ENCODE data around the gene CTF1.

Gene CTF1

DNA sequence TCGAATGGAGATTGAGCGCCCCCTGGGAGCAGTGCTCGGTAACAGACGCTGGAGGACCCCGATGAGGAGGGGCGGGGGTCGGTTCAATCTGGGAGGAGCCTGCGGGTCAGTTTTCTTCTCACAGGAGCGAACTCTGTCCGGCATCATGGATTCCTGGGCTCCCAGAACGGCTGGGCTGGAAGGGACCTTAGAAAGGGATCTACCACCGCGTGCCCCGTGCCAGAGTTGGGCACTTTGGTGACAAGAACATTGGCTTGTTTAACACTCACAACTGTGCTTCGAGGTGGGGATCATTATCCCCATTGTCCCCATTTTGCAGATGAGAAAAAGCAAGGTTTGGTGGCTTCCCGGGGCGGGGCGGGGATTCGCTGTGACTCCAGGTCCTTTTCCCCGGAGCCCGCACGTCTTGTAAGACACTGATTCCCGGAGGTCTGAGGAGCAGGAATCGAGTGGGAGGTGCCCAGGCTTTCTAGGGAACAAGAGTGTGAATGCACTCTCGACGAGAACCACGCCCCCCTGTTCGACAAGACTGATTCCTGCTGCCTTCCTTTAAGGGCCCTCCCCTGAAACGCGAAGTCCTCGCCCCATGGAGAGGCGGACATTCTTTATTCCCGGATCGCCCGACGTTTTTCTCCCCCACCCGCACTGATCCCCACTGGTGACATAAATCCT lies 25.5 kb downstream of the CTF1 start:
- TF ChIP-seq, protein P1, sequence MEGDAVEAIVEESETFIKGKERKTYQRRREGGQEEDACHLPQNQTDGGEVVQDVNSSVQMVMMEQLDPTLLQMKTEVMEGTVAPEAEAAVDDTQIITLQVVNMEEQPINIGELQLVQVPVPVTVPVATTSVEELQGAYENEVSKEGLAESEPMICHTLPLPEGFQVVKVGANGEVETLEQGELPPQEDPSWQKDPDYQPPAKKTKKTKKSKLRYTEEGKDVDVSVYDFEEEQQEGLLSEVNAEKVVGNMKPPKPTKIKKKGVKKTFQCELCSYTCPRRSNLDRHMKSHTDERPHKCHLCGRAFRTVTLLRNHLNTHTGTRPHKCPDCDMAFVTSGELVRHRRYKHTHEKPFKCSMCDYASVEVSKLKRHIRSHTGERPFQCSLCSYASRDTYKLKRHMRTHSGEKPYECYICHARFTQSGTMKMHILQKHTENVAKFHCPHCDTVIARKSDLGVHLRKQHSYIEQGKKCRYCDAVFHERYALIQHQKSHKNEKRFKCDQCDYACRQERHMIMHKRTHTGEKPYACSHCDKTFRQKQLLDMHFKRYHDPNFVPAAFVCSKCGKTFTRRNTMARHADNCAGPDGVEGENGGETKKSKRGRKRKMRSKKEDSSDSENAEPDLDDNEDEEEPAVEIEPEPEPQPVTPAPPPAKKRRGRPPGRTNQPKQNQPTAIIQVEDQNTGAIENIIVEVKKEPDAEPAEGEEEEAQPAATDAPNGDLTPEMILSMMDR (IDR thresholded peaks at IDR 0.05): peak; percentile 85

- TF ChIP-seq, protein P1 (IDR thresholded peaks at IDR 0.05): no peak
Measured at GRCh38 chr16:30922420-30922959, 26.1 kb downstream of the CTF1 start.

DNA sequence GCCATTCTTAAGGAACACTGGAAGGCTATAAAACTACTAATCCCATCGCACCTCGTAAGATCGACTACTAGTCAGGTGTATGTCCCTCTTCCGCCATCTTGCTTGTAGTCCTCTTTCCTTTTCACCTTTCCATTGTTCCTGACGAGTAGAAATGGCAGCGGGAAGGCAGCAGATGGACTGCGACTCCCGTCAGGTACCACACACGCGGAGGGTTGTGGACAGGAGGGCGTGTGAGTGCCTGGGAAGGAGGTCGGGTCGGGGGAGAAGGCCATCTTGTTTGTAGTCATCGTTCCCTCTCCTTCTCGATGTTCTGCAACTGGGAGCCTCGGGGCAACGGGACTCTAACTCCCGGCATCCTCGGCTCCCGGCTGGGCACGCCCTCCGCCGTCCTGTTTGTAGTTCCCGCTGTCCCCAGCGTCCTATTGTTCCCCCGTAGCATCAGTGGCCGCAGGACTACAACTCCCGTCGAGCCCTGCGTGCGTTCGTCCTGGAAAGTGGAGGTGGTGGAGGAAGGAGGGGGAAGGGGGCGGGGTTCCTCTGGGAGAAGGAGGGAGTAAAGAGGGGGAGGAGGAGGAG lies 26.6 kb downstream of the CTF1 start:
- TF ChIP-seq, protein P1 (IDR thresholded peaks at IDR 0.05): no peak

DNA sequence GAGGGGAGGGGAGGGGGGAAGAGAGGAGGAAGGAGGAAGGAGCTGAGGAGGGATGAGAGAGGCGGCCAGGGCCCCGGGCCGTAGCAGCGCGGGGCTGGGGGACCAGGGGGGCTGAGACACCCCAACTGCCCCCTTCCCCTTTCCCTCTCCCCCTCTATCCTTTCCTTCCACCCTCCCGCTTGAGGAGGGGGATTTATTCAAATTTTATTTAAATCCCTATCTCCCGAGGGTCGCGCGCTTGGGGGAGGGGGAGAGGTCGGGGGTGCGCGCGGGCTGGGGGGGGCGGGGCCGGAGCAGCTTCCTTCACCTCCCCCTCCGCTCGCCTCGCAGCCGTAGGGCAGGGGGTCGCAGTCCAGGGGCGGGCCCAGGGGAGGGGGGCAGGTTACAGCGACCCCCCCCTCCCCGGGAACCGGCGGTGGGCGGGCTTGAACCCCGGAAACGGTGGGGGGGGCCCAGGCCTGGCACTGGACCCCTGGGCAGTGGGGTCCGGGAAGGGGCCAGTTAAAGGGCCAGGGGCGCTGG lies 27.2 kb downstream of the CTF1 start, which contains the start of gene FBXL19:
FBXL19 (plus strand) TSS at position 19 of the 522 bp plus-strand sequence. CDS start 2,183 bp downstream, outside the sequence.
- TF ChIP-seq, protein P1 (IDR thresholded peaks at IDR 0.05): no peak

GRCh38 chr16:30924076-30924912 lies 27.9 kb downstream of the CTF1 start:
- TF ChIP-seq, protein P1 (IDR thresholded peaks at IDR 0.05): no peak

DNA sequence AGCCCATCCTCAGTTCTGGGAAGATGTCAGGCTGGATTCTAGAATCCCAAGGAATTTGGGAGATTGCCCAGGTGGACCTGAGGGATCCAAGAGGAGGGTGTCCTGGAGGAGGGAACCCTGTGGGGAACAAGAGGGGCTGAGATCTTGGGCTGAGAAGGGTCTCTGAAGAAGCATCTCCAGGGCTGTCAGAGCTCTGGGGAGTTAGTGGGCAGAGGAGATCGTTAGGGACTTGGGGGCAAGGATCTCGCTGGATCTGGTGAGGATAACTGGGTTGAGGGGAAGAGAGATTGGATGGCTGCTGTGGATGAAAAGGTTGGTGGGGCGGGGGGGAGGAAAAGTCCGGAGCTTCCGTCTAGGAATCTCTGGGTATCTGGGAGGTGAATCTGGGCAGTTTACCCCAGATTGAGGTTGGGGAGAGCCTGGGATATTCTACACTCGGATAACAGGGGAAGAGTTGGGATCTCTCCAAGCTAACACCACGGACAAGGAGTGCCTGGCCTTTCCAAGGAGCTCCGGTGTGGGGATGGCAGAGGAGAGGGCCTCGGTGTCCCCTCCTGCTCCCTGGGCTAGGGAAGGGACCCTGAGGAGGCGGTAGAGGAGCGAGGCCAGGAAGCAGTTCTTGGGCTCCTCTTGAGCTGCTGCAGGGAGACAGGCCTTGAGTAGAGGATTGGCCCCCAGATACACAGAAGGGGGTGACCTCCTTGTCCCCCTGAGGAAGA lies 28.7 kb downstream of the CTF1 start:
- TF ChIP-seq, protein P1 (IDR thresholded peaks at IDR 0.05): no peak

- TF ChIP-seq, protein P1 (IDR thresholded peaks at IDR 0.05): no peak
Measured at GRCh38 chr16:30925632-30925987, 29.2 kb downstream of the CTF1 start.

All from LNCAP (cell line).